Cerebellar nuclear complex (tissue), 1 donor: ENCODE results near the gene SPON1.
A peak's percentile ranks its signal among the peaks of the same experiment; 100 is the strongest.

Experiments
- DNase-seq, 2 experiments: peaks; one replicate each; lab custom pipeline; 2025; lab: John Stamatoyannopoulos, UW

The SPON1 gene

DNA sequence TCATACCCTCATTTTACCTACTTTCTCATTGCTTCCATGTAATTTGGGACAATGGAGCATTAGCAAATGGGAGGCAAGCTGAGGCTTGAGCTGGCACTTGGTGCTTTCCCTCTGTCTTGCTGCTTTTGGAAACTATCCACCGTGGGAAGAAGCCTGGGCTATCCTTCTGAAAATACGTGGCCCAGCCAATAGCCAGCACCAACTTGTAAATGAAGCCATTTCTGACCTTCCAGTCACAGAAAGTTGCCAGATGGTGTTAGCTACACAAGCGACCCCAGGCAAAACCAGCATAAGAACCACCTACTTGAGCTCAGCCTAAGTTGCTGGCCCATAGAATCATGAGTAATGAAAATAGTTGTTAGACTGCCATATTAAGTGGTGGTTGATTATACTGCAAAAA is 18.5 kb upstream of the SPON1 start:
- no peak for DNase-seq

DNA sequence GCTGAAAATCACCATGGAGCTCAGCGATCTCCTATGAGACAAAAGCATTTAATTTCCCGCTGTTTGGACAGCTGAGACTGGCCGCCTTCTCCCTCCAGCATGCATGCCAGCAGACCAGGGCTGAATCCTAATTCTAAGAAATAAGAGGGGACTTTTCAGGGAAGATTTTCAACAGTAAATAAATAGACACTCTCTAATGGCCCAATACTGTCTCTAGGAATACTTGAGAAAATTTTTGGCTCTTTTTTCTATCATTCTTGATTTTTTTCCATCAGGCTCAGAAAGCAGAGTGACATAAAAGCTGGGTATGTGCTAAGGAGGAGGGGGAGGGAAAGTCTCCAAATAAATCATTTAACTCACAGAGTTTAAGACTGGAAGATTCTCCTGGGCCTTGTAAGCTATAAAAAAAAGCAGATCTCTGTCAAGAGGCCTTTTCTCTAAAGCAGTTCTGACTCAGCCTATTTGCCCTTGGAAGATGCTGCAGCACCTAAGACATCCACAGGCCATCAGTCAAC is 17.6 kb upstream of the SPON1 start:
- DNase-seq = no peak

GRCh38 chr11:13947379-13947778 is 15.1 kb upstream of the SPON1 start:
- no peak for DNase-seq

DNA sequence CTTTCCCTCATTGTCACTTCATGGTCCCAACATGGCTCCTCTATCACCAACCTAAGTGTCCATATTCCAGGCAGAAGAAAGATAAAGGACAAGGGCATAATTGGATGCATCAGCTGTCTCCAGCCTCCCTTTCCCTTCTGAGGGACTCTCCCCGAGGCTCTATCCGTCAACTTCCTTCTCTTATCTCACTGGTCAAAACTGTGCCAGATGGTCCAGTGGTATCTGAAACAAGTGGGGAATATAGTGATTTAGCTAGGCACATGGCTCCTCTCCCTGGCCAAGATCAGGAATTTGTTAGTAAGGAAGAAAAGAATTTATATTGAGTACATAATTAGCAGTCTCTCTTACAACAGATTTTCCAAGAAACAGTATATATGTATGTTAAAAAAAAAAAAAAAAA is 12.6 kb upstream of the SPON1 start:
- no peak for DNase-seq

- DNase-seq = no peak
Measured at GRCh38 chr11:13952221-13952620, 10.3 kb upstream of the SPON1 start.

GRCh38 chr11:13952668-13953067 is 9.9 kb upstream of the SPON1 start:
- DNase-seq = no peak

DNA sequence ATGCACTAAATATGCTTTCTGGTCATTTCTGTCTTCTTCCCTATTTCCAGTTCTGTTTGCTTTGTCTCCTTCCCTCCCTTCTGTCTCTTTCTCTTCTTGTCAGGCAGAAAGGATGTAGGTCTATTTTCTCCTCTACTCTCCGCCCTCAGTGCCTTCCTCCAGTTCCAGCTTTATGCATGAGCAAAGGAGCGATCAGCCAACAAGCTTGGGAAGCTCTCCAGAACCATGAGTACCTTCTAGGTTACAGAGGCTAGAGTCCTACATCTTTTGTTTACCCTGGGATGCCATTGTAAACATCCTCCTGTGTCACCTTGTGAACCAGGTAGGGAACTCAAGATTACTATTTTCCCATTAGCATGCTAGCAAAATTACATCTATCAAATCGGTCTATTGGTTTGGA is 7.9 kb upstream of the SPON1 start:
- DNase-seq = peak in 1 of 2 experiments; percentile 16

DNA sequence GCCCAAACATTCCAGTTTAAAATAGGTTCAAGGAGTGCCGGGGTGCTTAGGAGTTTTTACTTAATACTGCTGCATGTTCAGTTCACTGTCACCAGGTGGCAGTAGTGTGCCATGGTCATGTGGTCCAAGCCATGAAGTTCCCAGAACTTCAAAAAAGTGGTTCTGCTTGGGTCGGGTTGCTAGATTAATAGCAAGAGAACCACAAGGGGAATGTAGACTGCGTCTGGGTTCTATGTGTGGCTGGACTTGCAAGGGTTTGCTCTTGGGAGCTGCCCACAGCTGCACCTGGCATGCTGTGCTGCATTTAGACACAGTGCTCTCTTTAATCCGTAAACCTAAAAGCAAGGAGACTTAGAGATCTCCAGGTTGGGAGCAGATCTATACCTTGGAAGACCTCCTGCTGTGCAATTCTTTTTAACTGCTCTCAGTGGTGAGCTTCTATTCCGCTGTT is 6.5 kb upstream of the SPON1 start:
- peak in 1 of 2 experiments; percentile 32 for DNase-seq

GRCh38 chr11:13956988-13957387 is 5.5 kb upstream of the SPON1 start:
- no peak for DNase-seq

DNA sequence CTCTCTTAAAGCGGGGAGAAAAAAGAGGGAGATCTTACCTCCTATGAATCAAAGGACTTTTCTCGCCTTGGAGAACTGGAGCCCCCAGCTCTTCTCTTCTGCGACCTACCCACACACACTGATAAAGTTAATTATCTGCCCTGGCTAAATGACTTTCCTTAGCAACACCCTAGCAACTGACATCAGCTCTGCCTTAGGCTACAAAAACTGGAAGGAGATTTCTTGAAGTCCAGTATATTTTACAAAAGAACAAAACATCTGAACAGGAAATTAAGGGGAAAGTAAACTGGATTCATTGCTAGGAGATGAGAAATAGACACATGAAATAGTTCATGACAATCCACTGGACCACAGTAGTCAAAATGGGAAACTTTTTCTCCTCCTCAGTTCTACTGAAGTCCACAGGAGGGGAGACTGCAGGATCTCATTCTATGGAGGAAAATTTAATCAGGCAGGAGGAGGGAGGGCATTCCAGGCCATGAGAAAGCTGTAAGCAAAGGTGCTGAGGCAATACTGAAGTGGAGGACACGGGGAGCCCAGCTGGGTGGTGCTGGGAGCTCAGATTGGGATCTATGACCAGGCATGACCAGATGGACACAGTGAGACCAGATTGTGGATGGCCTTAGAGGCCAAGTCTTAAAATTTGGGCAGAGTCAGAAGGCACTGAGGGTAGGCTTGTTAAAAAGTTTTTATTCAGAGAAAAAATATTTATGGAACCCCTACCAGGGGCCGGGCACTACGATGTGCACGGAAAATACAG is 3.7 kb upstream of the SPON1 start:
- DNase-seq = no peak

DNA sequence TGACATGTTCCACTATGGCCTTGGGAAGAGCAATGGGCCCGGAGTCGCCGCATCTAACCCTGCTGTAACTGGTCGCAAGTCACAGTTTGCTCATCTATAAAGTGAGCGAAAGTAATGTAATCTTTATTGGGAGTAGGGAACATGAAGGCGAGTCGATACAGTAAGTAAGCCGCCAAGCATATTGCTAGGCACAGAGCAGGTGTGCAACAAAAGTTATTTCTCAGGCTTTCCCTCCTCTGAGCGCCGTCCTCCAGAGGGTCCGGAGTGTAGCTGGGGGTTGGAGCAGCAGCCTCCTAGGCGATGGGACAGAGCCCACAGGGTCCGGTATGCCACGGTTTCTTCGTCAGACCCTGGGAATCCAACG is 343 bp upstream of the SPON1 start:
- no peak for DNase-seq

DNA sequence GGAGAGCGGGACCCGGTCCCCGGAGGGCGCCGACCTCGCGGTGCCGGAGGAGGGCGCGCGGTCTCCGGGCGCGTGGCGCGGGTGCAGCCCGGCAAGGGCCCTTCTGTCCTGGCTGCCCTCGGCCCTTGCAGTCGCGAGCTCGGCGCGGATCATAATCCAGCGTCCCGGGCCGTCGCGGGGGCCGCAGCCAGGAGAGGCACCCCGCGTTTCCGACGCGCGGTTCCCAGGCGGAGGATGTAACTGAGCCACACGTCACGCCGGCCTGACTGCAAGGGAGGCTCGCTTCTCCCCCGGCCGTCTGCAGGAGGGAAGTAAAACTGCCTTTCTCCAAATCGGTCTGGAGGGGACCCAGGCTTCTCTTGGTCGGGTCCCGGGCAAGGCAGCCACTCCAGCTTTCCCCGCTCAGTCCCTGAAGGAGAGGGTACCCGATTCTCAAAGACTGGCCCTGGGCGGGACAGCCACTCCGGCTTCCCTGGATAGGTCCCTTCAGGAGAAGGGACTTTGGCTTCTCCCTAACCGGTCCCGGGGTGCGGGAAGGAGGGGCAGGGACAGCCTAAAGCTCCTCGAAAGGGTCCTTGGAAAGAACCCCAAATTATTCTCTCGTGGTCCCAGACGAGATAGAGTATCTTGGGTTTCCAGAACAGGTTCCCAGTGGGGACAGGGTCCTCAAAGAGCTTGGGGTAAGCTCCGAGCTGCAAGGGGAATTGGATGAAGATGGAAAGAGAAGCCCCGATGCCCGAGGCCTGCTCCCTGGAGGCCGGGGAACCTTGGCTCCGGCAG is 836 bp downstream of the SPON1 start:
- no peak for DNase-seq

DNA sequence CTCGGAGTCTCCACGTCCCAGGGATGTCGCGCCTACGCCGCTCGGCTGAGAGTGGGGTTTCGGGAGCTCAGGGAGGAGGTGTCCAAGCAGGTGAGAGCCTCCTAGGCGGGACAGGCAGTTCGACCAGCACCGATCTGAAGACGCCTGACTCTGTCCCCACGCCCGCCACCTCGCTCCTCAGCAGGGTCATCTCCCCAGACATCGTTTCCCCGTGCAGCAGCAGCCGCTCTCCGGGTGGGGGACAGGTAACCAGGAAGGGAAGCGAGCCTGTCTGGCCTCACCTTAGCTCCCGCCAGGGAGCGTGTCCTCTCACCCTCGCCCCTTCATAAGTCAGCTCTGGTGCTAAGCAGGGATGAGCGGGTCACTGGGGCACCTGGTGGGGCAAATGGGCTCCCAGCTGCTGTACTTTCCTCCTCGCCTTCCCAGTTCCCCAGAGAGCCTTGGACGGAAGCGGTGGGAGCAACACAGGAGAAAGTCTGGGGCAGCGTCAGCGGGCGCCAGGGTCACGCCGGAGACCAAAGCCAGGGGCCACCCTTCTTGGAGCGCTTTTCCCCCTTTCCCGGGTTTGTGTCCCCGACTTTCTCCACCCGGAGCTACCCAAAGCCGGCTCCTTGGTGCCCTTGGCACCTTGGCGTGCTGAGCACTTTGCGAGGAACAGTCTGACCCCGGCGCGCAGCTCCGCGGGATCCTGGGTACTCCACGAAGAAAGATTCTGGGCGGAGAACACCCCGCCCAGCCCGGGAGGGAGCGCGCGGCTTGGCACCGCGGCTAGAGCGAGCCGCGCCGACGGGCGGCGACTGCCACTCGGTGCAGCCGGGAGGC is 1.6 kb downstream of the SPON1 start:
- no peak for DNase-seq

DNA sequence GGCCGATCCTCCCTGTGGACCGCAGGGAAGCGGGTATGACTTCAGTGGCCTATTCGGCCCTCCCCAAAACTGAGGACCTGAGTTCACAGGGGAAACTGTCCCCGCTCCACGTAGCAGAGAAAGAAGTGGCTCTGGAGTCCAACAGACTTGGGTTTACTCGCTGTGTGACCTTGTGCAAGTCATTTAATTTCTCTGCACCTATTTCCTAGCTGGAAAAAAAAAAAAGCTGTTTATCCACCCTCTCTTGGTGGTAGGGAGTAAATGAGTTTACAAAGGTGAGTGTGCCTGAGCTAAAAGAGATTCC is 2.2 kb downstream of the SPON1 start:
- no peak for DNase-seq

DNA sequence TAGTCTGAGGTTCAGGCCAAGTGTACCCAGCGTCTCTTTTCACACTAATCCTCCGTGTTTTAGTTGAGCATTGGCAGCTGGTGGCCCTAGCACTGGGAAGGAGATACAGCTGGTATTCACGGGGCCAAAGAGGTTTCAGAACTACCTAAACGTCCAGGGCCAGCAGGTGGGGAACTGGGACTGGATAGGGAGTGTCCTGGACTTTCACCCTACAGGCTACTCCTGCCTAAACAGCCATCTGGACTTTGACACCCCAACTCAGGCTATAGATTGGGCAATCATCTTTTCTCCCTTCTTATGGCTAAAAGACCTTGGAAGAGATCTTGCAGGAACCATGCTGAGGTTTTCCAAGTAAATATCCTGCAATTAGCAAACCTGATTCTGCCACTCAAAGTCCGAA is 2.8 kb downstream of the SPON1 start:
- DNase-seq = no peak

DNA sequence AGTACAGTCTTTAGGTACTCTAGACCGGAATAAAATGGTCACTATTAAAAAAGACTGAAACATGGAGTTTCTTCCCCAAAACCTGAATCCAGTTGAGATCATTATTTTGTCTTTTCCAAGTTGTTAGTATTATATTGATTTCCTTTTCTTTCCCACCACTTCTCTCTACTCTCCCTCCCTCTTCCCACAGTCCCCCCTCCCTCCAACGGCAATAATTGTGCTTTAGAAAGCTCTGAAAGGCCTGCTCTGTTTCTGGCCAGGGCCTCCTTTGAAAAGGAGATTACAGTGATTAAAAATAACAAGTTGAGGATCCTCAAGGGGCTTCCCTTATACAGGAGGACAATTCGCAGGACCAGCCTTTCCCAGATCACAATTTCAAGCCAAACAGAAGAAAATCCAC is 3.5 kb downstream of the SPON1 start:
- no peak for DNase-seq

- DNase-seq = no peak
Measured at GRCh38 chr11:13966486-13966885, 4.0 kb downstream of the SPON1 start.

DNA sequence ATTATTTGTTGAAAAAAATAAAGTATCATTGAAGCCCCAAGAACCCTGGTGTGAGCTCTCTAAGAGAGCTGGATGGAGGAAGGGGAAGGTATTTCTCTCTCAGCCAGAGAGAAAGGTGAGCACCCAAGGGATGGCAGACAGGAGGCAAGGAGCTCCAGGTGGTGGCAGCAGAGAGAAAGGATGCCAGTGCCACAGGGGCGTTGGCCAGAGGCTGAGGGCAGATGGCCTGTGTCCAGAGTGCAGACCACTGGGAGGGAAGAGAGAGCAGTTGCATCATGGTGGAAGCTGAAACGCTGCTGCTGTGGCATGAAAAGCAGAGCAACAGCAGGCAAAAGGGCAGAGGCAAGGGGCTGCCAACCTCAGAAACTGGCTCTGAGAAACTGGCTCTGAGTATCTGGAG is 8.5 kb downstream of the SPON1 start:
- DNase-seq = no peak

DNA sequence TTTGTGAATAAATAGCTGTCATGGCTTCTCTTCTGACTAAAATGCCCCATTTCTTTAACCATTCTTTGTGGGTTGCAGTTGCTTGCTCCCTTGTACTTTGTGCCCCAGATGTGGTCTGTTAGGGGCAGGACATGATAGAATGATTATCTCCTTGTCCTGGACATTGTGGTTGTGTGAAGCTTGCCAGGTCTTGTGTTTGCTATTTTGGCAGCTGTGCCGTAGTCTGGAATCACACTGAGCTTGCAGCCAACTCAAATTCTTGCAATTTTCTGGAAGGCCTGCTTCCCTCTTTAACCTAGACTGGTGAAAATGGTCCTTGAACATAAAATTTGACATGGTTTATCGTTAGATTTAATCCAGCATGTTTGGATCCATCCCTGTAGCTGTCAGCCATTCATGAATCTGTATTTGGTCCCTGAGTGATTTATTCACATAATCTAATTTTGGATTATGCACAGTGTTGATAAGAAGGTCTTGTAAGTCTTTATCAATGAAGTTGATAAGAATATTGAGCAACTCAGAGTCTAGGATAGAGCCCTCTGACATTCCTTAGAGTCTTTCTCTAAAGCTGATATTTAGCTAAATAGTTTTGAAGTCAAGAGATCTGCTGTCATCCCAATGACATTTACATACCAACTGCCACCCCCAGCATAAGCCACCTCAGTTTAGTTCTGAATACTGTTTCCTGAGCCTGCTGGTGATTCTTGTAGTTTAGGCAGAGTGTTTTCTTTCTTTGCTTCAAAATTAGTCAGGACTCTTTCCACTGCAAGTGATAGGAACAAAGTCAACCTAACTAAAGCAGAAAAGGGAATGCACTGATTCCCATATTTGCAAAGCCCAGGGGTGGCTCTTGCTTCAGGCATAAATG is 9.8 kb downstream of the SPON1 start:
- DNase-seq = no peak

DNA sequence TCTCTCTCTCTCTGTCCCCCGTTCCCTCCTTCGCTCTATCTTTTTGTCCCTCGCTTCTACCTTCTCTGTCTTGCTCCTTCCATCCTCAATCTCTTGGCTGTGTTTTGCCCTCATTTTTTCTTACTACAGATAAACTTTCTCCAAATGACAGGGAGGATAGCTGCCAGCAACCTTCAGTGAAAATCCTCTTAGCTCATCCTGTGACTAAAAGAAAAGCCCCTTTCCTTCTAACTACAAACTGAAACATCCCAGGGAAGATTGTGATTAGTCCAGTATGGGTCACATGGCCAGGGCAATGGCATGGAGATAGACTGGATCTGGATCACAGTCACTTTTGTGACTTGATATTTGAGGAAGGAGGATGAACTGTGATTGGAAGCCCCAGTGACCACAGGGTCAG is 10.4 kb downstream of the SPON1 start:
- DNase-seq = no peak

- DNase-seq = no peak
Measured at GRCh38 chr11:13974631-13975030, 12.1 kb downstream of the SPON1 start.
